Peyer's patch (tissue), 4 donors: ENCODE measurements around the gene PLXNA1. TPM values are rescaled to one million over a fixed set of nuclear protein-coding genes. Genes with fewer than 3 reads are reported as not detected.

Experiments
- DNase-seq, 3 donors: peaks; one replicate each; pipeline ENCODE4 v3.0.0-alpha.2; 2017 to 2019
- H3K27ac ChIP-seq, 4 donors: fragments of 200-600 bp; sonication (generic); one replicate each; pipeline ENCODE4 v1.5.1; 2016 to 2019
- H3K27me3 ChIP-seq, 2 donors: fragments of 200-600 bp; sonication (generic); one replicate each; pipeline ENCODE4 v1.5.1; 2019
- H3K36me3 ChIP-seq, 3 donors: fragments of 200-600 bp; sonication (generic); one replicate each; pipeline ENCODE4 v1.5.1; 2016 to 2019
- H3K4me1 ChIP-seq, 4 donors: fragments of 200-600 bp; sonication (generic); one replicate each; pipeline ENCODE4 v1.5.1; 2016 to 2019
- H3K4me3 ChIP-seq, 4 donors: fragments of 200-600 bp; sonication (generic); 1 replicate in 3 of 4; 2 replicates in 1 of 4; pipeline ENCODE4 v1.5.1; 2016 to 2019; ENCODE audit warnings: mild to moderate bottlenecking in 1 of 4
- H3K9me3 ChIP-seq, 4 donors: fragments of 200-600 bp; sonication (generic); one replicate each; pipeline ENCODE4 v1.5.1; 2016 to 2019; ENCODE audit warnings: mild to moderate bottlenecking in 1 of 4
- POLR2A ChIP-seq, 2 donors: fragments of 450-650 bp; IDR thresholded peaks; one replicate each; pipeline ENCODE4 v1.5.1; 2017; ENCODE audit warnings: antibody characterized with exemption in 2 of 2, mild to moderate bottlenecking in 2 of 2, moderate library complexity in 2 of 2
- total RNA-seq, 4 donors: library from RNA; depleted of rRNA; stranded (reverse); fragments of >200 nt; gene quantifications; one replicate each; pipeline ENCODE4 v1.1.0, GENCODE V29; 2016
- TF ChIP-seq, protein P1 (sequence below), 6 experiments: fragments of 450-650 bp in 4 of 6; fragments of 200-600 bp in 2 of 6; sonication (generic) in 1 of 6; IDR thresholded peaks; one replicate each; pipeline ENCODE4 v1.5.1; 2017 to 2019; ENCODE audit warnings: antibody characterized with exemption in 6 of 6, mild to moderate bottlenecking in 3 of 6, moderate library complexity in 1 of 6

Gene PLXNA1
- total RNA-seq, 4 donors from 2014 or later = 30.1 to 54.5 (median 44.6) TPM

DNA sequence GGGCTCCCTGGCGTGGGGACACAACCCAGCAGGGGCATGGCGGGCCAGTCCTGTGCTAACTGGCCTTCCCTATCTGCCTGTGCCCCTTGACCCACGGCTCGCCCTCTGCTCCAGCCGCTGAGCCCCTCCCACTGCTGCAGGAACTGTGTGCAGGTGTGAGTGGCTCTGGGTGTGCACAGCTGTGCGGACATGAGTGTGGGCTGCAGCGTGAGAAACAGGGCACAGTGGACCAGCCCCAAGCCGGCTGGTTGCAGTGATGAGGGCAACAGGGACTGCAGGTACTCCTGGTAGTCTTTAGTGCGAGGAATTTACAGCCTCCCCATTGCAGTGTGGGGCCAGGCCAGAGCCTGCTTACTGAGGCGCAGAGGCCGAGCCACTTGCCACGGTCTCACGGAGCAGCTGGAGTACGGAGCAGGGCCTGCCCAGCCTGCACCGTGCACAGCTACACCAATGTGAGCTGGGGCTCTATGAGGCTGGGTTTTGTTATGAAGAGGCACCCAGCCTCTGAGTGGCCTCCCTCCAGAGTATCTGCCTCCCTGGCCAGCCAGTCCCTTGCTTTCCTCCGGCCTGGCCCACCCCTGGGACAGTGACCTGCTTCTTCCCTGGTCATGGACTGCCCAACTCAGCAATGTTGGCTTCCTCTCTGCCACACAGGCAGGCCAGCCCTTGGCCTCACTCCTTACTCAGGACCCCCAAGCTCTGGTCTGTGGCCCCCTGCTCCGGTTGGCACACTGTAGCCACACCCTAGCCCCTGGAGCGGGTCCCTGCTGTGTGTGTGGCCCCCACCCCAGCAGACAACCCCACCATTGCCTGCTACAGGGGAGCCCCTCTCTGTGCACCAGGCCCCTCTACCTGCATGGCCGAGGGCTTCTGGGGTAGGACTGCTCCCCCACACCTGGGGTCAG lies 47.8 kb downstream of the PLXNA1 start:
- no peaks in the 10 kb centered on the region for H3K27me3 ChIP-seq
- H3K27ac ChIP-seq = no peak overlapping the region
- H3K9me3 ChIP-seq = no peaks in the 10 kb centered on the region
- no peak for DNase-seq
- TF ChIP-seq, protein P1, sequence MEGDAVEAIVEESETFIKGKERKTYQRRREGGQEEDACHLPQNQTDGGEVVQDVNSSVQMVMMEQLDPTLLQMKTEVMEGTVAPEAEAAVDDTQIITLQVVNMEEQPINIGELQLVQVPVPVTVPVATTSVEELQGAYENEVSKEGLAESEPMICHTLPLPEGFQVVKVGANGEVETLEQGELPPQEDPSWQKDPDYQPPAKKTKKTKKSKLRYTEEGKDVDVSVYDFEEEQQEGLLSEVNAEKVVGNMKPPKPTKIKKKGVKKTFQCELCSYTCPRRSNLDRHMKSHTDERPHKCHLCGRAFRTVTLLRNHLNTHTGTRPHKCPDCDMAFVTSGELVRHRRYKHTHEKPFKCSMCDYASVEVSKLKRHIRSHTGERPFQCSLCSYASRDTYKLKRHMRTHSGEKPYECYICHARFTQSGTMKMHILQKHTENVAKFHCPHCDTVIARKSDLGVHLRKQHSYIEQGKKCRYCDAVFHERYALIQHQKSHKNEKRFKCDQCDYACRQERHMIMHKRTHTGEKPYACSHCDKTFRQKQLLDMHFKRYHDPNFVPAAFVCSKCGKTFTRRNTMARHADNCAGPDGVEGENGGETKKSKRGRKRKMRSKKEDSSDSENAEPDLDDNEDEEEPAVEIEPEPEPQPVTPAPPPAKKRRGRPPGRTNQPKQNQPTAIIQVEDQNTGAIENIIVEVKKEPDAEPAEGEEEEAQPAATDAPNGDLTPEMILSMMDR (IDR thresholded peaks at IDR 0.05) = no peak
- TF ChIP-seq POLR2A (IDR thresholded peaks at IDR 0.05) = no peak
- H3K36me3 ChIP-seq = peaks cover 0 to 62% (median 0%) of the 10 kb centered on the region in 3 donors
- peaks cover 0 to 23% (median 3%) of the 10 kb centered on the region in 4 donors for H3K4me1 ChIP-seq
- no peak overlapping the region for H3K4me3 ChIP-seq

DNA sequence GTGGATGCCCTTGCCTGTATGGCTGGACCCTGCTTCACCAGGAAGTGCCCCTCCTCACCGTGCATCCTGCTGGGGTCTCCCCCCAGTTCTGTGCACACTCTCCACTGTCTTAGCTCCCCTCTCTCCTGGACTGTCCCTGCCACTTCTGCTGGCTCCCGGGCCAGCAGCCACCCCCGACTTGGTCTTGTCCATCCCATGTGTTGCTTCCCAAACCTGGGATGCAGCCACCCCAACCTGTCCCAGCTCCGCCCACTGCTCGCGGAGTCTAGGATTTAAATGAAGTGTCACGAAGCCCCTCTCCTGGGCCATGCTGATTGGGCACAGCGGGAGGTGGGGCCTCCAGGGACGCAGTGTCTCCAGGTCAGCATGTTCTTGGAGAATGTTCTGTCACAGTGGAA lies 48.5 kb downstream of the PLXNA1 start:
- Histone ChIP-seq H3K27me3 (no peaks in the 10 kb centered on the region), H3K27ac (no peak overlapping the region), H3K4me1 (peaks cover 0 to 29% (median 8%) of the 10 kb centered on the region in 4 donors), H3K9me3 (no peaks in the 10 kb centered on the region), H3K4me3 (no peak overlapping the region), H3K36me3 (peaks cover 0 to 62% (median 0%) of the 10 kb centered on the region in 3 donors)
- TF ChIP-seq, protein P1 (IDR thresholded peaks at IDR 0.05) = no peak
- no peak for TF ChIP-seq POLR2A (IDR thresholded peaks at IDR 0.05)
- DNase-seq = no peak

DNA sequence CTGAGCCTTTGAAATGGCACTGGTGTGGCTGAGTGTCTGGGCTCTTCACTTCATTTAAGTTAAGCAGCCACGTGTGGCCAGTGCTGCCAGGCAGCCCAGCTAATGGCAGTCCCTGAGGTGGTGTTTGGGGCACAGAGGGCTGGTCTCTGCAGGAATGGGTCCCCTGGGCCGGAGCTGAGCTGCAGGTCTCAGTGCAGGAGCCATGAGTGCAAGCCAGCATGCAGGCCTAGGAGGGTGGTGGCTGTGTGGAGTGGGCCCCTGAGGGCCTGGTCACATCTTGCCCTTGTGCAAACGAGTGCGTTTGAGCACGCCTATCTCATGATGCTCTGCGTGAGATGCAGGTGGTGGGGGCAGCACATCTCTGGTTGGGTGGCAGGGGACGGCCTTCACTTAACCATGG lies 48.9 kb downstream of the PLXNA1 start:
- TF ChIP-seq, protein P1 (IDR thresholded peaks at IDR 0.05) = no peak
- TF ChIP-seq POLR2A (IDR thresholded peaks at IDR 0.05) = no peak
- Histone ChIP-seq H3K36me3 (peaks cover 0 to 62% (median 0%) of the 10 kb centered on the region in 3 donors), H3K4me1 (peaks cover 0 to 34% (median 8%) of the 10 kb centered on the region in 4 donors), H3K4me3 (no peak overlapping the region), H3K27me3 (no peaks in the 10 kb centered on the region), H3K9me3 (no peaks in the 10 kb centered on the region), H3K27ac (no peak overlapping the region)
- DNase-seq = no peak

DNA sequence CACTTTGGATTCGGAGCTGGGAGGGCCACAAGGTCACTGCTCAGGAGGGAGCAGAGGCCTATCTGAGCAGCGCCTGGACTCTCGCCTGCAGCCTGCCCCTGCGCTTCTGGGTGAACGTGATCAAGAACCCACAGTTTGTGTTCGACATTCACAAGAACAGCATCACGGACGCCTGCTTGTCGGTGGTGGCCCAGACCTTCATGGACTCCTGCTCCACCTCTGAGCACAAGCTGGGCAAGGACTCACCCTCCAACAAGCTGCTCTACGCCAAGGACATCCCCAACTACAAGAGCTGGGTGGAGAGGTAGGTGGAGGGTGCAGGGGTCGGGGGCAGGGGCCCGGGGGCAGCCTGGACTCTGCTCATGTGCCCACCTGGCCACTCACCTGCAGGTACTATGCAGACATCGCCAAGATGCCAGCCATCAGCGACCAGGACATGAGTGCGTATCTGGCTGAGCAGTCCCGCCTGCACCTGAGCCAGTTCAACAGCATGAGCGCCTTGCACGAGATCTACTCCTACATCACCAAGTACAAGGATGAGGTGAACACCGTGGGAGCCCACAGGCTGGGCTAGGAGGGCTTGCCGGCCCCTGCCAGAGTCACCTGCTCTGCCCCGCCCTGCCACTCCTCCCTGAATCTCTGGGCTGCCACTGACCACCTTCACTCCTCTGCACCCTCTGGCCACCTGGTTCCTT lies 49.5 kb downstream of the PLXNA1 start:
- Histone ChIP-seq H3K36me3 (peaks cover 0 to 62% (median 0%) of the 10 kb centered on the region in 3 donors), H3K4me3 (no peak overlapping the region), H3K9me3 (no peaks in the 10 kb centered on the region), H3K27me3 (no peaks in the 10 kb centered on the region), H3K4me1 (peaks cover 0 to 39% (median 9%) of the 10 kb centered on the region in 4 donors), H3K27ac (no peak overlapping the region)
- no peak for TF ChIP-seq POLR2A (IDR thresholded peaks at IDR 0.05)
- TF ChIP-seq, protein P1 (IDR thresholded peaks at IDR 0.05) = no peak
- no peak for DNase-seq

Other genes starting within 250 kb of the PLXNA1 start
- not detected for gene PRR23E, start 210.0 kb downstream of the PLXNA1 start, total RNA-seq